ENCODE results near the gene UNC119B. TPM values are rescaled to one million over a fixed set of nuclear protein-coding genes. Genes with fewer than 3 reads are reported as not detected.

UNC119B gene
- total RNA-seq, 1 experiment from 2014 or later, result 33.8 TPM

- RAD21 ChIA-PET (ENCODE audit: low non-redundant PET in 1 of 2, low total read pairs in 2 of 2, uncharacterized antibody in 2 of 2, unreplicated experiment in 2 of 2), result no interaction called here
- H3K4me2 ChIP-seq (ENCODE audit: low read length), result no peak overlapping the region
- H3K27me3 ChIP-seq (ENCODE audit: insufficient read depth, low read length), result no peaks in the 10 kb centered on the region
- H4K20me1 ChIP-seq (ENCODE audit: insufficient read depth), result peaks cover 4% of the 10 kb centered on the region; the same call in 1 of the 2 replicates
- DNase-seq (ENCODE audit: low read depth, low spot score) (no peak), ATAC-seq (no peak)
- TF ChIP-seq MAX (IDR thresholded peaks at IDR 0.05) (no peak), SP1 (IDR thresholded peaks at IDR 0.05; ENCODE audit: low read depth) (no peak), CTCF (IDR thresholded peaks at IDR 0.05 in 2 of 3, conservative IDR thresholded peaks at IDR 0.05 in 1 of 3; ENCODE audit: borderline replicate concordance in 1 of 3, insufficient read depth in 1 of 3, low read depth in 2 of 3, low read length in 2 of 3) (no peak), POLR2AphosphoS5 (IDR thresholded peaks at IDR 0.05; ENCODE audit: low read depth, low read length) (no peak), CEBPB (IDR thresholded peaks at IDR 0.05; ENCODE audit: low read depth) (no peak)
- POLR2A ChIA-PET, result no interaction called here
- no peak overlapping the region for H2AFZ ChIP-seq (ENCODE audit: low read depth, low read length, poor library complexity, severe bottlenecking)
- peaks cover 65% of the 10 kb centered on the region for H3K79me2 ChIP-seq (ENCODE audit: insufficient read depth, low read length)
- H3K4me3 ChIP-seq (replicated peaks in 1 of 2; ENCODE audit: low read depth in 1 of 2, low read length in 2 of 2), result no peak overlapping the region
- no TSS peak for BruUV-seq (replicated peaks)
- intact Hi-C loops (cut with micrococcal nuclease), result no loop called here
- CTCF ChIA-PET, result no interaction called here
- no peak overlapping the region for H3K27ac ChIP-seq (ENCODE audit: low read depth, low read length)
- no peak overlapping the region for H3K9ac ChIP-seq (ENCODE audit: low read length)
- H3K9me3 ChIP-seq (ENCODE audit: control insufficient read depth in 1 of 2, insufficient read depth in 1 of 2, low read depth in 1 of 2, low read length in 2 of 2), result no peaks in the 10 kb centered on the region
- H3K36me3 ChIP-seq (ENCODE audit: control insufficient read depth in 1 of 2, insufficient read depth in 2 of 2, low read length in 2 of 2), result peaks cover 36 to 50% of the 10 kb centered on the region in 2 experiments
- no peaks in the 10 kb centered on the region for H3K9me2 ChIP-seq (ENCODE audit: insufficient read depth)
- H3K4me1 ChIP-seq (ENCODE audit: control insufficient read depth in 1 of 2, insufficient read depth in 2 of 2, low read length in 2 of 2), result peaks cover 18 to 20% of the 10 kb centered on the region in 2 experiments
These were observed 17.7 kb upstream of the UNC119B start for GRCh38 chr12:120692524-120693033.

- ChIA-PET CTCF (no interaction called here), RAD21 (ENCODE audit: low non-redundant PET in 1 of 2, low total read pairs in 2 of 2, uncharacterized antibody in 2 of 2, unreplicated experiment in 2 of 2) (no interaction called here), POLR2A (no interaction called here)
- Histone ChIP-seq H3K4me2 (ENCODE audit: low read length) (no peak overlapping the region), H3K9me2 (ENCODE audit: insufficient read depth) (no peaks in the 10 kb centered on the region), H3K79me2 (ENCODE audit: insufficient read depth, low read length) (peaks cover 55% of the 10 kb centered on the region), H3K9ac (ENCODE audit: low read length) (no peak overlapping the region), H3K27ac (ENCODE audit: low read depth, low read length) (no peak overlapping the region), H2AFZ (ENCODE audit: low read depth, low read length, poor library complexity, severe bottlenecking) (no peak overlapping the region), H3K36me3 (ENCODE audit: control insufficient read depth in 1 of 2, insufficient read depth in 2 of 2, low read length in 2 of 2) (peaks cover 45 to 63% of the 10 kb centered on the region in 2 experiments), H4K20me1 (ENCODE audit: insufficient read depth) (peaks cover 4% of the 10 kb centered on the region; the same call in 1 of the 2 replicates), H3K27me3 (ENCODE audit: insufficient read depth, low read length) (no peaks in the 10 kb centered on the region), H3K4me1 (ENCODE audit: control insufficient read depth in 1 of 2, insufficient read depth in 2 of 2, low read length in 2 of 2) (peaks cover 8 to 11% of the 10 kb centered on the region in 2 experiments), H3K4me3 (replicated peaks in 1 of 2; ENCODE audit: low read depth in 1 of 2, low read length in 2 of 2) (no peak overlapping the region), H3K9me3 (ENCODE audit: control insufficient read depth in 1 of 2, insufficient read depth in 1 of 2, low read depth in 1 of 2, low read length in 2 of 2) (no peaks in the 10 kb centered on the region)
- intact Hi-C loops (cut with micrococcal nuclease), result no loop called here
- DNase-seq (ENCODE audit: low read depth, low spot score) (no peak), ATAC-seq (no peak)
- no TSS peak for BruUV-seq (replicated peaks)
- TF ChIP-seq ELF1 (IDR thresholded peaks at IDR 0.05; ENCODE audit: borderline replicate concordance, low read depth), result no peak
- no peak for TF ChIP-seq SRF (IDR thresholded peaks at IDR 0.05; ENCODE audit: low read depth)
- TF ChIP-seq EZH2phosphoT487 (IDR thresholded peaks at IDR 0.05; ENCODE audit: borderline replicate concordance), result no peak
- TF ChIP-seq SP1 (IDR thresholded peaks at IDR 0.05; ENCODE audit: low read depth), result no peak
- no peak for TF ChIP-seq CEBPB (IDR thresholded peaks at IDR 0.05; ENCODE audit: low read depth)
- TF ChIP-seq ZBTB33 (IDR thresholded peaks at IDR 0.05; ENCODE audit: extremely low read depth, insufficient replicate concordance, low read length), result no peak
- TF ChIP-seq CBX3 (IDR thresholded peaks at IDR 0.05; ENCODE audit: low read depth), result no peak
- no peak for TF ChIP-seq RAD21 (IDR thresholded peaks at IDR 0.05; ENCODE audit: low read depth)
- no peak for TF ChIP-seq ZNF274 (IDR thresholded peaks at IDR 0.05; ENCODE audit: low read depth, low read length)
- no peak for TF ChIP-seq TCF7L2 (IDR thresholded peaks at IDR 0.05; ENCODE audit: borderline replicate concordance, extremely low read depth, insufficient read depth, insufficient read length)
- TF ChIP-seq CTCF (IDR thresholded peaks at IDR 0.05 in 2 of 3, conservative IDR thresholded peaks at IDR 0.05 in 1 of 3; ENCODE audit: borderline replicate concordance in 1 of 3, insufficient read depth in 1 of 3, low read depth in 2 of 3, low read length in 2 of 3), result no peak
These were observed 16.4 kb upstream of the UNC119B start for GRCh38 chr12:120693848-120694247.

Data from HCT116 (cell line).